ENCODE data around the gene SLC37A3.
"Not testable (repeated sequence)": the region's sequence is repeated elsewhere in the genome, so short reads cannot be mapped to it uniquely, and the experiment has no call there.

Gene SLC37A3

GRCh38 chr7:140349144-140349771, 49.1 kb downstream of the SLC37A3 start:
- no peak for DNase-seq (ENCODE audit: low read depth in 1 of 2, low spot score in 1 of 2)

- no peak for DNase-seq (ENCODE audit: low read depth in 1 of 2, low spot score in 1 of 2)
These were observed 50.0 kb downstream of the SLC37A3 start for GRCh38 chr7:140348161-140348849.

GRCh38 chr7:140347218-140347617, 51.1 kb downstream of the SLC37A3 start:
- no peak for DNase-seq (ENCODE audit: low read depth in 1 of 2, low spot score in 1 of 2)

- no peak for DNase-seq (ENCODE audit: low read depth in 1 of 2, low spot score in 1 of 2)
These were observed 52.9 kb downstream of the SLC37A3 start for GRCh38 chr7:140345426-140345825.

- no peak for DNase-seq (ENCODE audit: low read depth in 1 of 2, low spot score in 1 of 2)
These were observed 55.4 kb downstream of the SLC37A3 start for GRCh38 chr7:140342727-140343514.

GRCh38 chr7:140338959-140339358, 59.4 kb downstream of the SLC37A3 start:
- DNase-seq (ENCODE audit: low read depth in 1 of 2, low spot score in 1 of 2), result not testable (repeated sequence)

GRCh38 chr7:140334341-140335057, 63.8 kb downstream of the SLC37A3 start:
- DNase-seq (ENCODE audit: low read depth in 1 of 2, low spot score in 1 of 2), result no peak

GRCh38 chr7:140333686-140334085, 64.6 kb downstream of the SLC37A3 start:
- DNase-seq (ENCODE audit: low read depth in 1 of 2, low spot score in 1 of 2), result no peak

- DNase-seq (ENCODE audit: low read depth in 1 of 2, low spot score in 1 of 2), result no peak
These were observed 65.1 kb downstream of the SLC37A3 start for GRCh38 chr7:140333223-140333622.

- DNase-seq (ENCODE audit: low read depth in 1 of 2, low spot score in 1 of 2), result no peak
These were observed 67.7 kb downstream of the SLC37A3 start for GRCh38 chr7:140330595-140330994.

- no peak for DNase-seq (ENCODE audit: low read depth in 1 of 2, low spot score in 1 of 2)
These were observed 68.2 kb downstream of the SLC37A3 start for GRCh38 chr7:140330128-140330527.

GRCh38 chr7:140327261-140327661, 71.1 kb downstream of the SLC37A3 start:
- DNase-seq (ENCODE audit: low read depth in 1 of 2, low spot score in 1 of 2), result no peak

- DNase-seq (ENCODE audit: low read depth in 1 of 2, low spot score in 1 of 2), result peak; percentile 7 to 17
These were observed 72.0 kb downstream of the SLC37A3 start for GRCh38 chr7:140326116-140326928.

GRCh38 chr7:140325600-140325999, 72.7 kb downstream of the SLC37A3 start:
- no peak for DNase-seq (ENCODE audit: low read depth in 1 of 2, low spot score in 1 of 2)

GRCh38 chr7:140324714-140325113, 73.6 kb downstream of the SLC37A3 start:
- no peak for DNase-seq (ENCODE audit: low read depth in 1 of 2, low spot score in 1 of 2)

- DNase-seq (ENCODE audit: low read depth in 1 of 2, low spot score in 1 of 2), result no peak
These were observed 75.6 kb downstream of the SLC37A3 start for GRCh38 chr7:140322759-140323158.

- not testable (repeated sequence) for DNase-seq (ENCODE audit: low read depth in 1 of 2, low spot score in 1 of 2)
These were observed 78.3 kb downstream of the SLC37A3 start for GRCh38 chr7:140320078-140320477.

- DNase-seq (ENCODE audit: low read depth in 1 of 2, low spot score in 1 of 2), result no peak
These were observed 80.3 kb downstream of the SLC37A3 start for GRCh38 chr7:140317999-140318398.

GRCh38 chr7:140317597-140317996, 80.7 kb downstream of the SLC37A3 start:
- DNase-seq (ENCODE audit: low read depth in 1 of 2, low spot score in 1 of 2), result no peak

- no peak for DNase-seq (ENCODE audit: low read depth in 1 of 2, low spot score in 1 of 2)
These were observed 82.1 kb downstream of the SLC37A3 start for GRCh38 chr7:140316165-140316661.

All from stimulated activated CD4-positive, alpha-beta T cell treated with anti-CD3 and anti-CD28 coated beads, Interleukin-15, amount 100 ng/mL, for 1 hour (primary cell).